GM18870 (cell line): ENCODE results near the gene CRPPA.
"Not testable (repeated sequence)": the region's sequence is repeated elsewhere in the genome, so short reads cannot be mapped to it uniquely, and the experiment has no call there.

ENCODE experiments used
- ATAC-seq: cut with Tn5 transposase; IDR thresholded peaks from one replicate; pipeline ENCODE4 v1.9.1; 2021; ENCODE audit warnings: moderate library complexity; ENCODE audit not compliant: unreplicated experiment

The CRPPA gene

GRCh38 chr7:16421333-16422102, at the start of gene CRPPA:
Gene CRPPA, minus strand, starts transcription at chr7:16421538. Its CDS starts 216 bp downstream, at chr7:16421322.
- peak; percentile 28 for ATAC-seq

GRCh38 chr7:16465469-16466361, 44.4 kb upstream of the CRPPA start, which contains the start of gene SOSTDC1:
Gene SOSTDC1, minus strand, starts transcription at chr7:16465738. Its CDS starts 70 bp downstream, at chr7:16465668.
- ATAC-seq = no peak

- ATAC-seq = no peak
Measured at GRCh38 chr7:16463949-16464715, 42.8 kb upstream of the CRPPA start.

- no peak for ATAC-seq
Measured at GRCh38 chr7:16463520-16463919, 42.2 kb upstream of the CRPPA start.

DNA sequence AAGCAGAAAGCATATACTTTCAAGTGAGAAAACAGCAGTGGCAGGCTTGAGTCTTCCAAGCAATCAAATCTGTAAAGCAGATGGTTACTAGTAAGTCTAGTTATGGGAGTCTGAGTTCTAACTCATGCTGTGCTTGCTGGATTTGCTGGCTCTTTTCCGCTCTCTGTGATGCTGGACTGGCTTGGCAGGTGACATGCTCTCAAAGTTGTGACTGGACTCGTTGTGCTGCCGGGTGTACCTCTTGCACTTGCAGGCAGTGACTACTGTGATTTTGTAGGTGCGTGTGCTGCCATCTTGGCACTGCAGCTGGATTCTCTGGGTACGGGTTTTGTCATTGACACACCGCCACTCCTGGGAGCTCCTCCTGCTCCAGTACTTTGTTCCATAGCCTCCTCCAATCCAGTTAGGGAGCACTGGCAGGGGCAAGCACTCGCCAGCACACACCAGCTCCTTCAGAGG, 41.1 kb upstream of the CRPPA start:
- ATAC-seq = no peak

GRCh38 chr7:16460789-16461493, 39.6 kb upstream of the CRPPA start:
- no peak for ATAC-seq

- not testable (repeated sequence) for ATAC-seq
Measured at GRCh38 chr7:16456303-16456702, 35.0 kb upstream of the CRPPA start.

DNA sequence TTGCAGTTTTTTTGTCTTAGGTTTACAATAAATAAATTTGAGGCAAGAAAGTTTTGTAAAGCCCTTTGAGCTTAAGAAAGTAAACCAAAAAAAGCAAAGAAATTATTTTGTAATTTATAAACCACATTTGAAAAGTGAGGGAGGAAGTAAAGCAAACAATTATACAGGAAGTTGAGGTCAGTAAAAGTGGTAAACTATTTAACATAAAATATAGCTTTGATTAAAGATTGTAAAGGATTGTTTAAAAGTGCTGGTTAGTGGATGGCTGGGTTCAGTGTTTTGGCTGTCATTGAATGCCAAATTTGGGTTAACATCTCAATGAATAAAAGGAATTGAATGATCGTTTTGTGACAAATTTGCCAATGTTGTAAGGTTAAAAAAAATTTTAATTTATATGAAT, 34.3 kb upstream of the CRPPA start:
- ATAC-seq = no peak

- no peak for ATAC-seq
Measured at GRCh38 chr7:16450366-16450765, 29.0 kb upstream of the CRPPA start.

GRCh38 chr7:16447876-16448275, 26.5 kb upstream of the CRPPA start:
- no peak for ATAC-seq

GRCh38 chr7:16446508-16446907, 25.2 kb upstream of the CRPPA start:
- ATAC-seq = no peak

- ATAC-seq = not testable (repeated sequence)
Measured at GRCh38 chr7:16443871-16444270, 22.5 kb upstream of the CRPPA start.

DNA sequence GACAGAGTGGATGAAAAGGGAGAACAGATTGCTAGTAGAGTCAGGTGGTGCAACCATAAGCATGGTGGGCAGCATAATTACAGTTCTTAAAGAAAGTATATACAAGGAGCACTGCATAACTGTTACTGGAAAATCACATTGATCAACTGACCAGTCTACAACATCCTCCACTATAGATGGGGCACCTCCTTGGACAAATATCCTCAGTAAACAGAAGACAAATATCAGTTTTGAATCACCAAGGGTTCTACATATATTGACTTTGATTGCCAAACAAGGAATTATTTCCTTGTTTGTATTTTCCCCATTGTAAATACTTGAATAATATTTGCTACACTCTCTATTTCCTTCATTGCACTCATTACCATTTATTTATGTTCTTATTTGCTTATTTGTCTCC, 17.6 kb upstream of the CRPPA start:
- no peak for ATAC-seq

DNA sequence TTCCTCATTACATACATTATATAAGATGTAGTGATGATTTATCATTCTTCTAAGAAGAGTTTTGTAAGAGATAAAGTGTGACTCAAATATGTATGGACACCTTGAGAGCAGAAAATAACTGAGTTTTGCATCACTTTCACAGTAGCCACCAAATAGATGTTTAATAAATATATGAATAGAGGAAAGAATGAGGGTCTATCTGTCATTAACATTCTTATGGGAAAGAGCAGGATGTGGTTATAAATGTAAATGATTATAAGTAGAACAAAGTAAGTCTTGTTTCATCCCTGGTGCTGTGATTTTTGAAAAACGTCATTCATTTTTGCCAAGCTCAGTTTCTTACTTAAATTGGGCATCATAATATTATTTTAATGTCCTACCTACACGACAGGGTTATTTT, 15.0 kb upstream of the CRPPA start:
- ATAC-seq = no peak

GRCh38 chr7:16433568-16434122, 12.3 kb upstream of the CRPPA start:
- no peak for ATAC-seq

DNA sequence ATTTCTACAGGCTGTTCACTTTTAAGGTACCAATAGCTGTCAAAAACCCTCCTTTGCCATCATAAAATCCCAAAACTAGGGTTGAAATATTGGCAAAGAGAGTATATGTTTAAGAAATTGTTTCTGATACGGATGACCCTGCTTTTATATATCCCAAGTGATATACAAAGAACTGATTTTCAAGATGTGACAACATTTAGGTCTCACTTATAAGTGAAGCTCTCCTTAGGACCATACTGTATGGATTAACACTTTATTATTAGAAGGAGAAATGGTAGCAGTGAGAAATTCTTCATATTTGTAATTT, 11.0 kb upstream of the CRPPA start:
- ATAC-seq = no peak

DNA sequence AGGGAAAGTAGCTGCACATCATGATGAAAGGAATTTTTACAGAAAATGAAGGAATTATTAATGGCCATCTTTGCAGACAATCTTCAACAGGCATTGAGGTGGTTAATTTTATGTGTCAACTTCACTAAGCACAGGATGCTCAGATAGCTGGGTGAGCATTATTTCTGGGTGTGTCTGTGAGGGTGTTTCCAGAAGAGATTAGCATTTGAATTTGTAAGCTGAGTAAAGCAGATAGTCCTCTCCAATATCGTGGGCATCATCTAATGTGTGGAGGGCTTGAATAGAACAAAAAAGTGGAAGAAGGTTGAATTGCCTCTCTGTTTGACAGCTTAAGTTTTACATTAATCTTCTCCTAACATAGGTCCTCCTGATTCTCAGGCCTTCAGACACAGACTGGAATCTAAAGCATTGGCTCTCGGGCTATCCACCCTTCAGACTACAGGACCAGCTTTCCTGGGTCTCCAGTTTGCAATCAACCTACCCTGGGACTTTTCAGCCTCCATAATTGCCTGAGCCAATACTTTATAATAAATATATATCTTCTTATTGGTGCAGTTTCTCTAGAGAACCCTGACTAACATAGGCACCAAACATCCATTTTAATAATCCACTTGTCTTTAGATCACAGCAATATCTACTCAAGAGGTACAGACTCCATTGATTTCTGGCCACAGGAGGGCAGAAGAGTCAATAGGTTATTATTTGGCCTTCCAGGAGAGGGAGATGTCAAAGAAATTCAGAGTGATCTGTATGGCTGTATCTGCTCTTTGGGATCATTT, 10.5 kb upstream of the CRPPA start:
- ATAC-seq = peak; percentile 69

DNA sequence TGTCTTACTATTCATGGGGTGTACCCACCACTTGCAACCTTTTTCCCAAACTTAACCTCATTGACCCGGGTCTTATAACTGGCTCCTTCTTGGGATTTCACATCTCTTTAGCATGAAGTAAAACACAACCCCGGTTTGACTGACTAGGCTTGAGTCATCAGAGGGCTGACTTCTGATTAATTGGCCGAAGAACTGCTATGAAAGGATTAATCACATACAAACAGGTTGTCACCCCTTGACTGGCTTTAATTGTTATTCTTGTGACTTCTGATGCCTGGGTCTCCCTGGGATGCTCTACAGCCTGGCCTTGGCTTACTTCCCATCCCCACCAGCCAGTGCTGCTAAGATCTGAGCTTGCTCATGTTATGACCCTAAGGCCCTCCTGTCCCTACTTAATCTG, 8.8 kb upstream of the CRPPA start:
- no peak for ATAC-seq

DNA sequence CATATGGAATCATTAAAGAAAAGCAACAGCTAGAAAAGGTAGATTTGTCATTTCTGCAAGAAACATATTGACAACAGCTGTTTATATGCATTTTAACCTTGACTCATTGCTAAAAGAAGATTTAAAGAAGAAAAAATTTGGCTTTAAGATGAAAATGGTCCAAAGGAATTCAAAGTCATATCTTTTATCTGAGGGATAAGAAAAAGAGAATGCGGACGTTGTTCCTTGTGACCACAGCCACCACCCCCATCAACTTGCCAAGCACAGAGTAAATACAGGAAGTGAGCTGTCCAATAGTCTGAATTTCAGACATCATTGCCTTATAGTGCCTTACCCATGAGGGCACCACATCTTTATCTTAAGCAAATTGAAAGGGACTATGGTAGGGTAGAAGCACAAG, 7.3 kb upstream of the CRPPA start:
- no peak for ATAC-seq

DNA sequence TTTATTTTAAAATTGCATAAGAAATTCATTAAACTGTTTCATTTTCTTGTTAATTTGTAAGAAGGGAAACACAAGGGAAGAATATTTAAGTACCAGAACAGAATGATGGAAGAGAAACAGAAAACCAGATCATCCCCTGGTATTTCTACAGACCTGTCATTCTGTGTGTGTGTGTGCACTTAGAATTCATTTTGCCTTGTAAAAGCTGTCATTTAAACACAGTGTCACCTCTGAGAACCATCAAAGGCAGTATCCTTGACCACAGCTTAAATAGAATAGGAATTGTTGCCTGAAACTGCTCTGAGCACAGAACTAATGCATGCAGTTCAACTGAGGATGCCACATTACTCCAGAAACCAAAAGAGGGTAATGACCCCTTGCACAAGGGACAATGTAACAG, 6.8 kb upstream of the CRPPA start:
- no peak for ATAC-seq
